HG03460 (cell line): Measurements from ENCODE around the gene BAZ2A.
"Not testable (repeated sequence)": the region's sequence is repeated elsewhere in the genome, so short reads cannot be mapped to it uniquely, and the experiment has no call there.

Source experiments
- ATAC-seq: cut with Tn5 transposase; IDR thresholded peaks from one replicate; pipeline ENCODE4 v1.9.1; 2021; ENCODE audit not compliant: unreplicated experiment

BAZ2A gene

GRCh38 chr12:56630180-56630632, at the start of gene BAZ2A:
Gene BAZ2A, minus strand, starts transcription at chr12:56630326. Its CDS starts 12,796 bp downstream, at chr12:56617530.
- ATAC-seq, result peak; percentile 50

GRCh38 chr12:56678852-56679251, 48.7 kb upstream of the BAZ2A start:
- ATAC-seq, result no peak

GRCh38 chr12:56677680-56678079, 47.6 kb upstream of the BAZ2A start:
- no peak for ATAC-seq

- no peak for ATAC-seq
Observed at GRCh38 chr12:56676851-56677580, 46.9 kb upstream of the BAZ2A start.

GRCh38 chr12:56671608-56672007, 41.5 kb upstream of the BAZ2A start:
- no peak for ATAC-seq

GRCh38 chr12:56670836-56671235, 40.7 kb upstream of the BAZ2A start:
- ATAC-seq, result no peak

- no peak for ATAC-seq
Observed at GRCh38 chr12:56668197-56668457, 38.0 kb upstream of the BAZ2A start.

GRCh38 chr12:56661979-56662638, 32.0 kb upstream of the BAZ2A start:
- no peak for ATAC-seq

GRCh38 chr12:56661560-56661959, 31.4 kb upstream of the BAZ2A start:
- ATAC-seq, result no peak

- ATAC-seq, result no peak
Observed at GRCh38 chr12:56658921-56659320, 28.8 kb upstream of the BAZ2A start.

- ATAC-seq, result no peak
Observed at GRCh38 chr12:56657416-56658379, 27.6 kb upstream of the BAZ2A start.

GRCh38 chr12:56653781-56654180, 23.7 kb upstream of the BAZ2A start:
- not testable (repeated sequence) for ATAC-seq

GRCh38 chr12:56648023-56648422, 17.9 kb upstream of the BAZ2A start:
- not testable (repeated sequence) for ATAC-seq

GRCh38 chr12:56645717-56646446, 15.8 kb upstream of the BAZ2A start, which contains the start of gene ATP5F1B:
Gene ATP5F1B, minus strand, starts transcription at chr12:56645984. Its CDS starts 21 bp downstream, at chr12:56645963.
- ATAC-seq, result peak; percentile 100

GRCh38 chr12:56645201-56645716, 15.1 kb upstream of the BAZ2A start:
- ATAC-seq, result no peak

GRCh38 chr12:56644654-56645053, 14.5 kb upstream of the BAZ2A start:
- no peak for ATAC-seq

GRCh38 chr12:56641219-56641618, 11.1 kb upstream of the BAZ2A start:
- no peak for ATAC-seq

GRCh38 chr12:56637621-56638020, 7.5 kb upstream of the BAZ2A start:
- no peak for ATAC-seq

- ATAC-seq, result peak; percentile 46
Observed at GRCh38 chr12:56636675-56637540, 6.8 kb upstream of the BAZ2A start.
